SU-DHL-6 (cell line): ENCODE results near the gene DNAH12.

Experiments used
- CTCF ChIP-seq: fragments of 200-600 bp; sonication (generic); IDR thresholded peaks from one replicate; pipeline ENCODE4 v1.5.1; 2017; ENCODE audit warnings: antibody characterized with exemption, mild to moderate bottlenecking, low read length, moderate library complexity; ENCODE audit not compliant: insufficient read depth, poor library complexity, severe bottlenecking
- EZH2phosphoT487 ChIP-seq: fragments of 200-600 bp; sonication (generic), shearing (Covaris generic); conservative IDR thresholded peaks from 2 replicates; pipeline ENCODE4 v1.6.1; 2018; ENCODE audit warnings: mild to moderate bottlenecking, antibody characterized with exemption, low read length, moderate library complexity, mixed read lengths

- TF ChIP-seq CTCF (no peak), EZH2phosphoT487 (no peak)
These were observed 107.9 kb downstream of the DNAH12 start for GRCh38 chr3:57436195-57436761.
